Amniotic stem cell (primary cell): ENCODE data around the gene ENDOD1.

Source experiments
- DNase-seq: peaks from one replicate; lab custom pipeline; 2025; lab: John Stamatoyannopoulos, UW

ENDOD1 gene

DNA sequence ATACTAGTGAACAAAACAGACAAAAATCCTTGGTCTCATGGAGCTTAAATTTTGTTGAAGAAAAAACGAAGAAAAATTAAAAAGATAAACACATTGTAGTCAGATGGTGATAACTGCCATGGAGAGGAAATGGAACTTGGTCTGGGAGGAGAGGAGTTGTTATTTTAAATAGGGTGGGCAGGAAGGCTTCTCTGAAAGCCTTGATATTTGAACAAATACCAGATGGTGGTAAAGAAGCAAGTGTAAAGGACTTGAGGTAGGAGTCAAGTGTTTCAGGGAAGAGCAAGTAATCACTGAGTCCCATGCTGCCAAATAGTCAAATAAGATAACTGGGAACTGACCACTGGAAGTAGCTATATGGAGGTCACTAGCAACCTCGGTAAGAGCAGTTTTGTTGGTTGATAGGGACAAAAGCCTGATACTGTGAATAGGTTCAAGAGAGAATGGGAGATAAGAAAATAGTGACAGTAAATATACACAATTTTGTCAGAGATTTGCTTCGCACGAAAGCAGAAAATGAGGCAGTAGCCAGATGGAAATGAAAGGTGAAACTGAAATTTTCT lies 86.3 kb downstream of the ENDOD1 start:
- no peak for DNase-seq
